ENCODE measurements around the gene CRYGB. TPM values are rescaled to one million over a fixed set of nuclear protein-coding genes. Genes with fewer than 3 reads are reported as not detected.
A peak's percentile ranks its signal among the peaks of the same experiment; 100 is the strongest.

The CRYGB gene
- total RNA-seq, 1 experiment from 2014 or later: 0.87 TPM

DNA sequence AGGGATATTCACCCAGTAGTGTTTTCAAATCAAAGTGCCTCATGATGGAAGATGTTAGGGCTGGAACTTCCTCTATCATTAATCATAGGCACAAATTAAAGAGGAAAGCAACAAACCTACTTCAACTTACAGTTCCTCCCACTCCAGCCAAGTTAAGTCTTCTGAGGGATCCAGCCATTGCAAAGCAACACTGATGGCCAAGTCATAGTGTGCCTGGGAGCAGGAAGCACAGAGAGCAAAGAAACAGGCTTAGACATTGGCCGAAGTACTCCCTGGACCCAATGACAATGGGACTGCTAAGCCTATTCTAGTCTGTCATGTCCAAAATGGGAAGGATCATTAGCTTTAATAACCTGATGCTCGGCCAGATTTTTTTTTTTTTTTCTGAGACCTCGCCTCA is 36.9 kb upstream of the CRYGB start:
- Mint-ChIP-seq H3K27ac (no peak overlapping the region; the same call in 1 of the 2 replicates), H3K9me3 (no peaks in the 10 kb centered on the region), H3K4me1 (peaks cover 60% of the 10 kb centered on the region), H3K4me3 (0 out of 2 replicates have a peak overlapping the region, but pooled peaks have one; percentile 67), H3K36me3 (no peaks in the 10 kb centered on the region), H3K27me3 (ENCODE audit: low read depth) (no peaks in the 10 kb centered on the region)
- ATAC-seq: no peak
- no peak for DNase-seq (ENCODE audit: low spot score)
- TF ChIP-seq, protein P1, sequence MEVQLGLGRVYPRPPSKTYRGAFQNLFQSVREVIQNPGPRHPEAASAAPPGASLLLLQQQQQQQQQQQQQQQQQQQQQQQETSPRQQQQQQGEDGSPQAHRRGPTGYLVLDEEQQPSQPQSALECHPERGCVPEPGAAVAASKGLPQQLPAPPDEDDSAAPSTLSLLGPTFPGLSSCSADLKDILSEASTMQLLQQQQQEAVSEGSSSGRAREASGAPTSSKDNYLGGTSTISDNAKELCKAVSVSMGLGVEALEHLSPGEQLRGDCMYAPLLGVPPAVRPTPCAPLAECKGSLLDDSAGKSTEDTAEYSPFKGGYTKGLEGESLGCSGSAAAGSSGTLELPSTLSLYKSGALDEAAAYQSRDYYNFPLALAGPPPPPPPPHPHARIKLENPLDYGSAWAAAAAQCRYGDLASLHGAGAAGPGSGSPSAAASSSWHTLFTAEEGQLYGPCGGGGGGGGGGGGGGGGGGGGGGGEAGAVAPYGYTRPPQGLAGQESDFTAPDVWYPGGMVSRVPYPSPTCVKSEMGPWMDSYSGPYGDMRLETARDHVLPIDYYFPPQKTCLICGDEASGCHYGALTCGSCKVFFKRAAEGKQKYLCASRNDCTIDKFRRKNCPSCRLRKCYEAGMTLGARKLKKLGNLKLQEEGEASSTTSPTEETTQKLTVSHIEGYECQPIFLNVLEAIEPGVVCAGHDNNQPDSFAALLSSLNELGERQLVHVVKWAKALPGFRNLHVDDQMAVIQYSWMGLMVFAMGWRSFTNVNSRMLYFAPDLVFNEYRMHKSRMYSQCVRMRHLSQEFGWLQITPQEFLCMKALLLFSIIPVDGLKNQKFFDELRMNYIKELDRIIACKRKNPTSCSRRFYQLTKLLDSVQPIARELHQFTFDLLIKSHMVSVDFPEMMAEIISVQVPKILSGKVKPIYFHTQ (CRISPR knock-in tag; IDR thresholded peaks at IDR 0.05): no peak
- TF ChIP-seq E2F4 (CRISPR knock-in tag; IDR thresholded peaks at IDR 0.05; ENCODE audit: borderline replicate concordance, low read depth): no peak
- TF ChIP-seq JAZF1 (CRISPR knock-in tag; IDR thresholded peaks at IDR 0.05): no peak
- TF ChIP-seq ZNF121 (CRISPR knock-in tag; IDR thresholded peaks at IDR 0.05): no peak
- no peak for TF ChIP-seq CREB1 (CRISPR knock-in tag; IDR thresholded peaks at IDR 0.05)
- TF ChIP-seq PRRX2 (CRISPR knock-in tag; IDR thresholded peaks at IDR 0.05): no peak
- no peak for TF ChIP-seq ATF3 (CRISPR knock-in tag; conservative IDR thresholded peaks at IDR 0.05)
- no peak for TF ChIP-seq ZNF138 (CRISPR knock-in tag; conservative IDR thresholded peaks at IDR 0.05)
- TF ChIP-seq ZNF416 (CRISPR knock-in tag; IDR thresholded peaks at IDR 0.05): no peak
- TF ChIP-seq ATF2 (CRISPR knock-in tag; IDR thresholded peaks at IDR 0.05; ENCODE audit: borderline replicate concordance, low read depth): no peak
- no peak for TF ChIP-seq NFATC4 (CRISPR knock-in tag; IDR thresholded peaks at IDR 0.05)
- TF ChIP-seq JUN (CRISPR knock-in tag; IDR thresholded peaks at IDR 0.05): no peak
- TF ChIP-seq NR2C2 (CRISPR knock-in tag; IDR thresholded peaks at IDR 0.05): no peak
- TF ChIP-seq, protein P2, sequence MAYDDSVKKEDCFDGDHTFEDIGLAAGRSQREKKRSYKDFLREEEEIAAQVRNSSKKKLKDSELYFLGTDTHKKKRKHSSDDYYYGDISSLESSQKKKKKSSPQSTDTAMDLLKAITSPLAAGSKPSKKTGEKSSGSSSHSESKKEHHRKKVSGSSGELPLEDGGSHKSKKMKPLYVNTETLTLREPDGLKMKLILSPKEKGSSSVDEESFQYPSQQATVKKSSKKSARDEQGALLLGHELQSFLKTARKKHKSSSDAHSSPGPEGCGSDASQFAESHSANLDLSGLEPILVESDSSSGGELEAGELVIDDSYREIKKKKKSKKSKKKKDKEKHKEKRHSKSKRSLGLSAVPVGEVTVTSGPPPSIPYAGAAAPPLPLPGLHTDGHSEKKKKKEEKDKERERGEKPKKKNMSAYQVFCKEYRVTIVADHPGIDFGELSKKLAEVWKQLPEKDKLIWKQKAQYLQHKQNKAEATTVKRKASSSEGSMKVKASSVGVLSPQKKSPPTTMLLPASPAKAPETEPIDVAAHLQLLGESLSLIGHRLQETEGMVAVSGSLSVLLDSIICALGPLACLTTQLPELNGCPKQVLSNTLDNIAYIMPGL (CRISPR knock-in tag; IDR thresholded peaks at IDR 0.05): no peak
- TF ChIP-seq, protein P3, sequence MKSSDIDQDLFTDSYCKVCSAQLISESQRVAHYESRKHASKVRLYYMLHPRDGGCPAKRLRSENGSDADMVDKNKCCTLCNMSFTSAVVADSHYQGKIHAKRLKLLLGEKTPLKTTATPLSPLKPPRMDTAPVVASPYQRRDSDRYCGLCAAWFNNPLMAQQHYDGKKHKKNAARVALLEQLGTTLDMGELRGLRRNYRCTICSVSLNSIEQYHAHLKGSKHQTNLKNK (CRISPR knock-in tag; IDR thresholded peaks at IDR 0.05): no peak
- CTCF ChIA-PET: interaction anchor here (1.2 to 3.2 kb wide), 4 partner anchors 7 to 94 kb away, joined by 3 to 22 read pairs (median 9); partner anchors contain the start of gene IDH1
- POLR2A ChIA-PET: no interaction called here

DNA sequence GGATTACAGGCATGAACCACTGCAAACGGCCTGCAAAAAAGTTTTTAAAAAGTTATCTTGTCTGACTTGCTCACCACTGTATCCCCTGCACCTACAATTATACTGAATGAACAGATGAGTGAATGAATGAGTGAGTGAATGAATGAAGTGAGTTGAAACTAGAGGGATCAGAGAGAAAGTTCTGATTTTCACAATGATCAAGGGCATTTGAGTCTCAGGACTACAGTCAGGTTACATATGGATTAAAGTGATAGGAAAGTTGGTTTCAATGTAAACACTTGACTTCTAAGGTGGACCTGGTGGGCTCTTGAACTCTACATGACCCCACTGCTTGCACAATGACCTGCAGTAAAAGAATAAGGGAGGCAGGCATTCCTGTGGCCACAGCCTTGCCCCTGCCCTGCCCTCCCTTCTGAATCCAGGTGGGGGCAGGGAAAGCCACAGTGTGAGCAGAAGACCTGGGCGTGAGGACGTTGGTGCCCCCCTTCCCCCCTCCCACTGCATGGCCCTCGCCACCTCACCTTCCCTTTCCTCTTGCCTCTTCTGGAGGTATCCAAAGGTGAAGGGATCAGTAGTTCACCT is 33.2 kb upstream of the CRYGB start:
- ChIA-PET CTCF (interaction anchor here (1.4 kb wide), 1 partner anchor 77 kb away, joined by 5 read pairs; no protein-coding TSS in a partner anchor), POLR2A (no interaction called here)
- H3K36me3 Mint-ChIP-seq: no peaks in the 10 kb centered on the region
- no peak overlapping the region for H3K27ac Mint-ChIP-seq
- no peak for TF ChIP-seq FOXK1 (CRISPR knock-in tag; IDR thresholded peaks at IDR 0.05)
- no peak for TF ChIP-seq GRHL2 (CRISPR knock-in tag; IDR thresholded peaks at IDR 0.05; ENCODE audit: insufficient replicate concordance, severe bottlenecking)
- TF ChIP-seq, protein P4, sequence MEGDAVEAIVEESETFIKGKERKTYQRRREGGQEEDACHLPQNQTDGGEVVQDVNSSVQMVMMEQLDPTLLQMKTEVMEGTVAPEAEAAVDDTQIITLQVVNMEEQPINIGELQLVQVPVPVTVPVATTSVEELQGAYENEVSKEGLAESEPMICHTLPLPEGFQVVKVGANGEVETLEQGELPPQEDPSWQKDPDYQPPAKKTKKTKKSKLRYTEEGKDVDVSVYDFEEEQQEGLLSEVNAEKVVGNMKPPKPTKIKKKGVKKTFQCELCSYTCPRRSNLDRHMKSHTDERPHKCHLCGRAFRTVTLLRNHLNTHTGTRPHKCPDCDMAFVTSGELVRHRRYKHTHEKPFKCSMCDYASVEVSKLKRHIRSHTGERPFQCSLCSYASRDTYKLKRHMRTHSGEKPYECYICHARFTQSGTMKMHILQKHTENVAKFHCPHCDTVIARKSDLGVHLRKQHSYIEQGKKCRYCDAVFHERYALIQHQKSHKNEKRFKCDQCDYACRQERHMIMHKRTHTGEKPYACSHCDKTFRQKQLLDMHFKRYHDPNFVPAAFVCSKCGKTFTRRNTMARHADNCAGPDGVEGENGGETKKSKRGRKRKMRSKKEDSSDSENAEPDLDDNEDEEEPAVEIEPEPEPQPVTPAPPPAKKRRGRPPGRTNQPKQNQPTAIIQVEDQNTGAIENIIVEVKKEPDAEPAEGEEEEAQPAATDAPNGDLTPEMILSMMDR (IDR thresholded peaks at IDR 0.05): no peak
- no peak for TF ChIP-seq JUN (CRISPR knock-in tag; IDR thresholded peaks at IDR 0.05)
- no peak for TF ChIP-seq USF1 (CRISPR knock-in tag; IDR thresholded peaks at IDR 0.05)
- TF ChIP-seq, protein P5, sequence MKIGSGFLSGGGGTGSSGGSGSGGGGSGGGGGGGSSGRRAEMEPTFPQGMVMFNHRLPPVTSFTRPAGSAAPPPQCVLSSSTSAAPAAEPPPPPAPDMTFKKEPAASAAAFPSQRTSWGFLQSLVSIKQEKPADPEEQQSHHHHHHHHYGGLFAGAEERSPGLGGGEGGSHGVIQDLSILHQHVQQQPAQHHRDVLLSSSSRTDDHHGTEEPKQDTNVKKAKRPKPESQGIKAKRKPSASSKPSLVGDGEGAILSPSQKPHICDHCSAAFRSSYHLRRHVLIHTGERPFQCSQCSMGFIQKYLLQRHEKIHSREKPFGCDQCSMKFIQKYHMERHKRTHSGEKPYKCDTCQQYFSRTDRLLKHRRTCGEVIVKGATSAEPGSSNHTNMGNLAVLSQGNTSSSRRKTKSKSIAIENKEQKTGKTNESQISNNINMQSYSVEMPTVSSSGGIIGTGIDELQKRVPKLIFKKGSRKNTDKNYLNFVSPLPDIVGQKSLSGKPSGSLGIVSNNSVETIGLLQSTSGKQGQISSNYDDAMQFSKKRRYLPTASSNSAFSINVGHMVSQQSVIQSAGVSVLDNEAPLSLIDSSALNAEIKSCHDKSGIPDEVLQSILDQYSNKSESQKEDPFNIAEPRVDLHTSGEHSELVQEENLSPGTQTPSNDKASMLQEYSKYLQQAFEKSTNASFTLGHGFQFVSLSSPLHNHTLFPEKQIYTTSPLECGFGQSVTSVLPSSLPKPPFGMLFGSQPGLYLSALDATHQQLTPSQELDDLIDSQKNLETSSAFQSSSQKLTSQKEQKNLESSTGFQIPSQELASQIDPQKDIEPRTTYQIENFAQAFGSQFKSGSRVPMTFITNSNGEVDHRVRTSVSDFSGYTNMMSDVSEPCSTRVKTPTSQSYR (CRISPR knock-in tag; IDR thresholded peaks at IDR 0.05): no peak
- no peak for TF ChIP-seq EMX1 (CRISPR knock-in tag; IDR thresholded peaks at IDR 0.05)
- peak; percentile 25 for ATAC-seq
- H3K4me1 Mint-ChIP-seq: peaks cover 33% of the 10 kb centered on the region
- no peaks in the 10 kb centered on the region for H3K27me3 Mint-ChIP-seq (ENCODE audit: low read depth)
- peak; percentile 24 for DNase-seq (ENCODE audit: low spot score)
- no peak overlapping the region for H3K4me3 Mint-ChIP-seq
- no peaks in the 10 kb centered on the region for H3K9me3 Mint-ChIP-seq
